Measurements from ENCODE around the gene TNF. TPM values are rescaled to one million over a fixed set of nuclear protein-coding genes. Genes with fewer than 3 reads are reported as not detected.
A peak's percentile ranks its signal among the peaks of the same experiment; 100 is the strongest.

The TNF gene
- 10 to 100 TPM; 28.9 to 33.6 TPM for total RNA-seq
- 66.5 to 304 reads per million in 2 donors for total RNA-seq

DNA sequence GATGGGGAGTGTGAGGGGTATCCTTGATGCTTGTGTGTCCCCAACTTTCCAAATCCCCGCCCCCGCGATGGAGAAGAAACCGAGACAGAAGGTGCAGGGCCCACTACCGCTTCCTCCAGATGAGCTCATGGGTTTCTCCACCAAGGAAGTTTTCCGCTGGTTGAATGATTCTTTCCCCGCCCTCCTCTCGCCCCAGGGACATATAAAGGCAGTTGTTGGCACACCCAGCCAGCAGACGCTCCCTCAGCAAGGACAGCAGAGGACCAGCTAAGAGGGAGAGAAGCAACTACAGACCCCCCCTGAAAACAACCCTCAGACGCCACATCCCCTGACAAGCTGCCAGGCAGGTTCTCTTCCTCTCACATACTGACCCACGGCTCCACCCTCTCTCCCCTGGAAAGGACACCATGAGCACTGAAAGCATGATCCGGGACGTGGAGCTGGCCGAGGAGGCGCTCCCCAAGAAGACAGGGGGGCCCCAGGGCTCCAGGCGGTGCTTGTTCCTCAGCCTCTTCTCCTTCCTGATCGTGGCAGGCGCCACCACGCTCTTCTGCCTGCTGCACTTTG is at the start of gene TNF:
TNF (plus strand) TSS at position 231 of the 567 bp plus-strand sequence; CDS start at position 408, 177 bp downstream.
- no peaks in the 10 kb centered on the region for H3K9me3 ChIP-seq (ENCODE audit: control insufficient read depth, low read length, poor library complexity, severe bottlenecking)
- peaks cover 23% of the 10 kb centered on the region for H3K36me3 Mint-ChIP-seq (ENCODE audit: low read depth)
- H3K4me1 Mint-ChIP-seq = peaks cover 77% of the 10 kb centered on the region
- peak within 1 kb of the TSS; percentile 99 for H3K27ac Mint-ChIP-seq
- DNase-seq = peak; percentile 48 to 74 (median 51)
- no peaks in the 10 kb centered on the region for H3K27me3 Mint-ChIP-seq
- peak within 1 kb of the TSS; percentile 100 for H3K4me3 Mint-ChIP-seq
- peak; percentile 13 for ATAC-seq

- H3K9me3 ChIP-seq (ENCODE audit: control insufficient read depth, low read length, poor library complexity, severe bottlenecking) = no peaks in the 10 kb centered on the region
- no peaks in the 10 kb centered on the region for H3K27me3 Mint-ChIP-seq
- peaks cover 3% of the 10 kb centered on the region for H3K4me1 Mint-ChIP-seq
- ATAC-seq (peak; percentile 19), DNase-seq (no peak)
- H3K27ac Mint-ChIP-seq = no peak overlapping the region
- peaks cover 2% of the 10 kb centered on the region for H3K36me3 Mint-ChIP-seq (ENCODE audit: low read depth)
- H3K4me3 Mint-ChIP-seq = no peak overlapping the region
Measured at GRCh38 chr6:31525932-31526591, 49.3 kb upstream of the TNF start.

GRCh38 chr6:31528307-31528777 is 47.0 kb upstream of the TNF start:
- Mint-ChIP-seq H3K4me3 (peak overlapping the region; percentile 39), H3K4me1 (peaks cover 3% of the 10 kb centered on the region), H3K36me3 (ENCODE audit: low read depth) (peaks cover 4% of the 10 kb centered on the region), H3K27ac (peak overlapping the region; percentile 39), H3K27me3 (no peaks in the 10 kb centered on the region)
- DNase-seq = no peak
- peak; percentile 28 for ATAC-seq
- H3K9me3 ChIP-seq (ENCODE audit: control insufficient read depth, low read length, poor library complexity, severe bottlenecking) = no peaks in the 10 kb centered on the region

DNA sequence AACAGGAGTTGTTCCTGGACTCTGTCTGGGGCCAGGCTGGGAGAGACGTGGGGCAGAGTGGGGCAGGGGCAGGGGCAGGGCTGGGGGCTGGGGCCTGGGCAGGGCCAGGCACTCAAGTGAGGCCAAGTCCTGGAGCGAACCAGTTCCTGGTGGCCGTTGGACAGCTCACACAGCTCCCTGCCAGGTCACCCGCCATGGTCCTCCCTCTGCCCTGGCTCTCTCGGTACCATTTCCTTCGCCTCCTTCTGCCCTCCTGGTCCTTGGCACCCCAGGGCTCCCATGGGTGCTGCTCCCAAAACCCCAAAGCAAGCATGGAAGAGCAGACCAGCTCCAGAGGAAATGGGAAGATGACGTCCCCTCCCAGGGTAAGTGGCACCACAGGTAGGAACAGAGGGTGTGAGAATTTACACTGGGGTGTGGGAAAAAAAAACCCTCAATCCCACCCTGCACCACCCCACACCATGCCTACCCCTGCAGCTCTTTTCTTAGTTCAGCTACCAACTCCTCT is 46.5 kb upstream of the TNF start, which contains the start of gene MCCD1:
MCCD1 (plus strand) TSS at position 142 of the 508 bp plus-strand sequence; CDS start at position 195, 53 bp downstream.
- H3K27ac Mint-ChIP-seq = peak within 1 kb of the TSS; percentile 73
- H3K27me3 Mint-ChIP-seq = no peaks in the 10 kb centered on the region
- H3K36me3 Mint-ChIP-seq (ENCODE audit: low read depth) = peaks cover 4% of the 10 kb centered on the region
- ATAC-seq = peak; percentile 18
- H3K4me3 Mint-ChIP-seq = peak within 1 kb of the TSS; percentile 61
- no peak for DNase-seq
- no peaks in the 10 kb centered on the region for H3K9me3 ChIP-seq (ENCODE audit: control insufficient read depth, low read length, poor library complexity, severe bottlenecking)
- H3K4me1 Mint-ChIP-seq = peaks cover 3% of the 10 kb centered on the region

DNA sequence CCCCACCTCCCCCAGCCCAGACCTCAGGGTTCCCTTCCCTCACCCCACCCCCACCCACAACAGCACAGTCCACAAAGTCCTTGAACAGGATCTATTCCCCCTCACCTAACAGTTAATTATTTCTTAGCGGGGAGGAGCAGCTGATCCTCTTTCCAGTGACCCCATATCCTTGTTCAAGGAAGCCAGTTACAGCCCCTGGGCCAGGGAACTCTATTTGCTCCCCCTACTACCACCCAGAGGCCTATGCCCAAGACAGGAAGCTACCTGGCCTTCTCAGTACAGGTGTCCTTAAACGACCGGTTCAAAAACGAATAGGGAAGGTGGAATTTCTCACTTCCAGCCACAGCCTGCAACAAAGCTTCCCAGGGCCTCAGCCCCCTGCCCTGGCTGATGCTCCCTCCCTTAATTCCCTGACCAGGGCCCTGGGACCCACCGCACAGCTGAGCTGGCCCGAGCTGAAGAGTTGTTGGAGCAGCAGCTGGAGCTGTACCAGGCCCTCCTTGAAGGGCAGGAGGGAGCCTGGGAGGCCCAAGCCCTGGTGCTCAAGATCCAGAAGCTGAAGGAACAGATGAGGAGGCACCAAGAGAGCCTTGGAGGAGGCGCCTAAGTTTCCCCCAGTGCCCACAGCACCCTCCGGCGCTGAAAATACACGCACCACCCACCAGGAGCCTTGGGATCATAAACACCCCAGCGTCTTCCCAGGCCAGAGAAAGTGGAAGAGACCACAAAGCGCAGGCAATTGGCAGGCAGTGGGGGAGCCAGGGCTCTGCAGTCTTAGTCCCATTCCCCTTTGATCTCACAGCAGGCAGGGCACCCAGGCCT is 45.8 kb upstream of the TNF start:
- peak overlapping the region; percentile 73 for H3K27ac Mint-ChIP-seq
- DNase-seq = no peak
- no peaks in the 10 kb centered on the region for H3K9me3 ChIP-seq (ENCODE audit: control insufficient read depth, low read length, poor library complexity, severe bottlenecking)
- H3K4me1 Mint-ChIP-seq = peaks cover 3% of the 10 kb centered on the region
- peak; percentile 22 for ATAC-seq
- H3K4me3 Mint-ChIP-seq = peak overlapping the region; percentile 61
- H3K27me3 Mint-ChIP-seq = no peaks in the 10 kb centered on the region
- H3K36me3 Mint-ChIP-seq (ENCODE audit: low read depth) = peaks cover 4% of the 10 kb centered on the region

DNA sequence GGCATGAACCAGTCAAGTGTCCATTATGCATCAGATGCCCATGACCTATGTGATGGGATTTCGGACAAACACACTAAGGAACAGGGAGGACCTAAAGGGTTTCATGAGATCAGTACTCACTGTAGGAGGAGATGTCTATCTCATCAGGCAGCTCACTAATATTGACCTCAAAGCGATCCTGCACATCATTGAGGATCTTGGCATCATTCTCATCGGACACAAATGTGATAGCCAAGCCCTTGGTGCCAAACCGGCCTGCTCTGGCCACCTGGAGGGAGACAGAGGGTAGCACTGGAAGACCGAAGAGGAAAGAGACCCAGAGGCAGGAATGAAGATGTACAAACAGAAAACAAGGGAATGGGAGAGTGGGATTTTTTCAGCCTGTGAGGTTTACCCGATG is 44.7 kb upstream of the TNF start:
- H3K27ac Mint-ChIP-seq = peak overlapping the region; percentile 43
- H3K36me3 Mint-ChIP-seq (ENCODE audit: low read depth) = peaks cover 5% of the 10 kb centered on the region
- H3K27me3 Mint-ChIP-seq = no peaks in the 10 kb centered on the region
- ATAC-seq (no peak), DNase-seq (no peak)
- peak overlapping the region; percentile 68 for H3K4me3 Mint-ChIP-seq
- H3K4me1 Mint-ChIP-seq = peaks cover 3% of the 10 kb centered on the region
- no peaks in the 10 kb centered on the region for H3K9me3 ChIP-seq (ENCODE audit: control insufficient read depth, low read length, poor library complexity, severe bottlenecking)

DNA sequence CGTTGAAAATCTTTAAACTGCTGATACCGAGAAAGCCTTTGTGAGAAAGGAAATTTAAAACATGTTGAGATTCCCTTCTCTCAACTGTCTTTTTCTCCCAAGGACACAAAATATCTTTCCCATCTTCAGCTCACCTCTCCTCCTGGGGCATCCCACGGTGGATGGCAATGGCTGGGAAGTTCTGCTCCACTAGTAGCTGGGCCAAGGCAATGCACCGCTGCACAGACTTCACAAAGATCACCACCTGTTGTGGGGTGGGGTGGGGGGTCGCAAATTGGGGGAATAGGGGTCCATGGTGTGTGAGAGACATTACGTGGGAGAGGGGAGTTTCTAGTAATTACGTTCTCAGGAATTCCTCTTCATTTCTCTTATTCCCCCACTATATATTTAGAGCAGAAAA is 44.2 kb upstream of the TNF start:
- no peaks in the 10 kb centered on the region for H3K27me3 Mint-ChIP-seq
- DNase-seq = no peak

GRCh38 chr6:31531771-31532643 is 43.4 kb upstream of the TNF start:
- H3K27me3 Mint-ChIP-seq = no peaks in the 10 kb centered on the region
- DNase-seq = no peak
- H3K27ac Mint-ChIP-seq = peak overlapping the region; percentile 43
- no peaks in the 10 kb centered on the region for H3K9me3 ChIP-seq (ENCODE audit: control insufficient read depth, low read length, poor library complexity, severe bottlenecking)
- no peak for ATAC-seq
- H3K36me3 Mint-ChIP-seq (ENCODE audit: low read depth) = peaks cover 8% of the 10 kb centered on the region
- H3K4me3 Mint-ChIP-seq = no peak overlapping the region
- peaks cover 4% of the 10 kb centered on the region for H3K4me1 Mint-ChIP-seq

More for the DNA sequence above, 44.2 kb upstream of the TNF start:
- ATAC-seq = no peak
- H3K4me3 Mint-ChIP-seq = peak overlapping the region; percentile 68
- peaks cover 8% of the 10 kb centered on the region for H3K36me3 Mint-ChIP-seq (ENCODE audit: low read depth)
- no peaks in the 10 kb centered on the region for H3K9me3 ChIP-seq (ENCODE audit: control insufficient read depth, low read length, poor library complexity, severe bottlenecking)
- H3K27ac Mint-ChIP-seq = peak overlapping the region; percentile 43
- H3K4me1 Mint-ChIP-seq = peaks cover 5% of the 10 kb centered on the region

DNA sequence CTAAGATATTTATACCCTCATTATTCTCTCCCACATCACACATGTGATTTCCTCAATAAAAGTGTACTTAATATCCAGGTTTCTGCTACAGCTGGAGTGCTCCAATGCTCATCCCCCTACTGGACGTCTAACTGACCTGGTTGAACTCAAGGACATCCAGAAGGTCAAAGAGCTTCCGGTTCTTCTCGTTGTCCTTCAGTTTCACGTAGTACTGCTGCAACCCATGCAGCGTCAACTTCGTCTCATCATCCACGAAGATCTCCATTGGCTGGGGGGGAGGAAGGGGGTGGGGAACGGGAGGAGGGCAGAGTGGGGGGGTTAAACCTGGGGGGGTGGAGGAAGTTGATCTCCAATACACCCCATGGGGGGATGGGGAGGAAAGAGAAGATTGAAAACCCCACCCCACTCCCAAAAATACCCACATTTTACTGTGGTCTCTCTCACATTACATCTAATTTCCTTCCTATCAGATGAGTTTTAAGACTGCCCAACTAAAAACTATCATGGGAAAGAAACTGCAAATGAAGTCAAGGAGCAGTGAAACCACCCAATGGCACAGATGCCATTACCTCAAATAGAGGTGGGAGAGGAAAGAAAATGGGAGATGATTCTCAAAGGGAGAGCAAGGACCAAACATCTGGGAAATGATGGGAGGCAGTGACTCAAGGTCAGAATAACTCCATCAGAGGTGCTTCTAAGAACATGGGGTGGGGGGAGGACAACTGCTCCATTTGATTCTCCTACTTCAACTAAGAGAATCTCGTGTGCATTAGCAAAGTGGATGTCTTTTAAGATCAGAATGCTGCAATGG is 42.5 kb upstream of the TNF start:
- peak overlapping the region; percentile 24 for H3K27ac Mint-ChIP-seq
- no peak for DNase-seq
- H3K9me3 ChIP-seq (ENCODE audit: control insufficient read depth, low read length, poor library complexity, severe bottlenecking) = no peaks in the 10 kb centered on the region
- ATAC-seq = no peak
- H3K36me3 Mint-ChIP-seq (ENCODE audit: low read depth) = peaks cover 8% of the 10 kb centered on the region
- H3K27me3 Mint-ChIP-seq = no peaks in the 10 kb centered on the region
- peaks cover 4% of the 10 kb centered on the region for H3K4me1 Mint-ChIP-seq
- H3K4me3 Mint-ChIP-seq = no peak overlapping the region

DNA sequence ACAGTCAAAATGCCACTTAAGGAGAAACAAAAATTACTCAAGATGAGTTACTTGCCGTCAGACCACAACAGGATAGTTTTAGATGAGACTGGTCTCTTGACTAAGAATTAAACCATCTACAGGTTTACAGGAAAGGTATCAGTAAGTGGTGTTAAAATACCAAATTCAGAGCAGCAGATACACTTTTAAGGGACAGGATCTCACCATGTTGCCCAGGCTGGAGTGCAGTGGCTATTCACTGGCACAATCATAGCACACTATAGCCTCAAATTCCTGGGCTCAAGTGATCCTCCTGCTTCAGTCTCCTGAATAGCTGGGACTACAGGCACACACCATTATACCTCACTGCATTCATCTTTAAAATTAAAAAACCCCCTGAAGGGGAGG is 41.9 kb upstream of the TNF start:
- ATAC-seq (no peak), DNase-seq (no peak)
- H3K4me3 Mint-ChIP-seq = no peak overlapping the region
- no peaks in the 10 kb centered on the region for H3K27me3 Mint-ChIP-seq
- peaks cover 6% of the 10 kb centered on the region for H3K4me1 Mint-ChIP-seq
- H3K36me3 Mint-ChIP-seq (ENCODE audit: low read depth) = peaks cover 8% of the 10 kb centered on the region
- H3K9me3 ChIP-seq (ENCODE audit: control insufficient read depth, low read length, poor library complexity, severe bottlenecking) = no peaks in the 10 kb centered on the region
- H3K27ac Mint-ChIP-seq = peak overlapping the region; percentile 24

- ATAC-seq (no peak), DNase-seq (no peak)
- Mint-ChIP-seq H3K27ac (no peak overlapping the region), H3K27me3 (no peaks in the 10 kb centered on the region), H3K4me1 (peaks cover 12% of the 10 kb centered on the region), H3K36me3 (ENCODE audit: low read depth) (peaks cover 10% of the 10 kb centered on the region), H3K4me3 (no peak overlapping the region)
- H3K9me3 ChIP-seq (ENCODE audit: control insufficient read depth, low read length, poor library complexity, severe bottlenecking) = no peaks in the 10 kb centered on the region
Measured at GRCh38 chr6:31534011-31534410, 41.4 kb upstream of the TNF start.
